GM12878 (cell line): ENCODE results near the gene GREB1. TPM values are rescaled to one million over a fixed set of nuclear protein-coding genes. Genes with fewer than 3 reads are reported as not detected.

ENCODE experiments used
- ATAC-seq: fragments of 200-7000 bp; cut with Tn5 transposase; 3 replicates; pipeline ENCODE4 v1.9.1; 2020; ENCODE audit warnings: mild to moderate bottlenecking, moderate library complexity
- BruUV-seq: library from RNA; stranded (reverse); fragments of 400-500 nt; replicated peaks from 2 replicates; lab custom pipeline; 2021; lab: Mats Ljungman, UMichigan
- CTCF ChIA-PET: fragments of 300-600 bp; sonication (Branson Sonifier 250); formaldehyde crosslinking; extraction: SDS; loops from one replicate; lab custom pipeline; 2021; ENCODE audit warnings: inconsistent platforms; lab: Yijun Ruan, JAX
- POLR2A ChIA-PET: fragments of 350-600 bp; formaldehyde crosslinking; extraction: SDS; loops from one replicate; lab custom pipeline; 2021; ENCODE audit warnings: inconsistent platforms; lab: Charles Lee
- RAD21 ChIA-PET: fragments of 300-600 bp; sonication (Branson Sonifier 250); formaldehyde crosslinking; loops from one replicate; lab custom pipeline; 2023; ENCODE audit warnings: antibody characterized with exemption; ENCODE audit not compliant: unreplicated experiment; lab: Charles Lee
- SMC1A ChIA-PET: fragments of 300-600 bp; sonication (Branson Sonifier 250); formaldehyde crosslinking; loops from one replicate; lab custom pipeline; 2023; ENCODE audit not compliant: unreplicated experiment, uncharacterized antibody; lab: Charles Lee
- DNase-seq: peaks from one replicate; pipeline ENCODE4 v3.0.0-alpha.2; 2011; ENCODE audit warnings: low read depth, low spot score
- FAIRE-seq: peaks from 3 replicates; lab custom pipeline; 2011; peaks lifted over from hg19 to GRCh38; lab: Jason Lieb, UNC
- H2AFZ ChIP-seq: 2 replicates; pipeline ENCODE4 v1.6.0; 2011; ENCODE audit warnings: low read depth, low read length, control low read depth; ENCODE audit not compliant: control insufficient read depth
- H3K27ac ChIP-seq: 2 replicates; pipeline ENCODE4 v1.5.1; 2011; ENCODE audit warnings: control low read depth; ENCODE audit not compliant: control insufficient read depth, insufficient read depth
- H3K27me3 ChIP-seq, 2 experiments: replicated peaks in 1 of 2; 2 replicates each; pipeline versions ENCODE4 v1.6.0 to v1.6.1; 2011; ENCODE audit warnings: low read length in 1 of 2; ENCODE audit not compliant: control insufficient read depth in 2 of 2, insufficient read depth in 2 of 2
- H3K36me3 ChIP-seq, 2 experiments: 2 replicates each; pipeline ENCODE4 v1.5.1; 2011; ENCODE audit warnings: low read length in 1 of 2; ENCODE audit not compliant: control insufficient read depth in 2 of 2, insufficient read depth in 2 of 2
- H3K4me1 ChIP-seq: 2 replicates; pipeline ENCODE4 v1.6.1; 2011; ENCODE audit warnings: mild to moderate bottlenecking, low read length, moderate library complexity, mixed read lengths; ENCODE audit not compliant: control insufficient read depth, insufficient read depth
- H3K4me2 ChIP-seq: 2 replicates; pipeline ENCODE4 v1.6.0; 2011; ENCODE audit warnings: control low read depth; ENCODE audit not compliant: control insufficient read depth, insufficient read depth
- H3K4me3 ChIP-seq: fragments of 200-600 bp; sonication (generic); 2 replicates; pipeline ENCODE4 v1.5.1; 2016
- H3K79me2 ChIP-seq: 2 replicates; pipeline ENCODE4 v1.6.0; 2011; ENCODE audit warnings: low read length; ENCODE audit not compliant: control insufficient read depth, insufficient read depth
- H3K9ac ChIP-seq: 2 replicates; pipeline ENCODE4 v1.8.0; 2011; ENCODE audit warnings: low read length, control low read depth, mixed read lengths; ENCODE audit not compliant: control insufficient read depth, insufficient read depth
- H3K9me3 ChIP-seq: replicated peaks from 3 replicates; pipeline ENCODE4 v1.5.1; 2011; ENCODE audit warnings: mild to moderate bottlenecking, low read length; ENCODE audit not compliant: control insufficient read depth, insufficient read depth
- H4K20me1 ChIP-seq: 2 replicates; pipeline ENCODE4 v1.6.0; 2011; ENCODE audit not compliant: control insufficient read depth, insufficient read depth
- CREM ChIP-seq: IDR thresholded peaks from 2 replicates; pipeline ENCODE4 v1.6.1; 2014; ENCODE audit warnings: antibody characterized with exemption, low read depth
- E2F4 ChIP-seq: IDR thresholded peaks from 2 replicates; pipeline ENCODE4 v1.6.1; 2012; ENCODE audit warnings: low read depth, low read length, improper control_type of control experiment
- E2F8 ChIP-seq: fragments of 450-650 bp; IDR thresholded peaks from 2 replicates; pipeline ENCODE4 v1.6.1; 2018; ENCODE audit warnings: mild to moderate bottlenecking, low read depth, moderate library complexity; ENCODE audit not compliant: partially characterized antibody
- EP300 ChIP-seq, 2 experiments: fragments of 150-350 bp in 1 of 2; IDR thresholded peaks; 2 replicates each; pipeline ENCODE4 v1.6.1; 2011 to 2012; ENCODE audit warnings: low read depth in 2 of 2, low read length in 2 of 2, borderline replicate concordance in 1 of 2, improper control_type of control experiment in 1 of 2, inconsistent platforms in 1 of 2; ENCODE audit not compliant: control insufficient read depth in 1 of 2
- GATAD2B ChIP-seq: fragments of 450-650 bp; conservative IDR thresholded peaks from 2 replicates; pipeline ENCODE4 v1.6.1; 2017; ENCODE audit warnings: low read depth, mild to moderate bottlenecking, moderate library complexity
- HCFC1 ChIP-seq: fragments of 150-350 bp; IDR thresholded peaks from 2 replicates; pipeline ENCODE4 v1.6.1; 2014; ENCODE audit warnings: low read length
- IRF3 ChIP-seq: fragments of 450-650 bp; IDR thresholded peaks from 2 replicates; pipeline ENCODE4 v1.6.1; 2014; ENCODE audit warnings: mild to moderate bottlenecking
- MEF2B ChIP-seq: fragments of 450-650 bp; IDR thresholded peaks from 2 replicates; pipeline ENCODE4 v1.6.1; 2018; ENCODE audit warnings: mild to moderate bottlenecking, moderate library complexity; ENCODE audit not compliant: partially characterized antibody, poor library complexity, severe bottlenecking
- MTA3 ChIP-seq: IDR thresholded peaks from 2 replicates; pipeline ENCODE4 v1.6.1; 2012; ENCODE audit warnings: low read length, inconsistent platforms, borderline replicate concordance
- PAX5 ChIP-seq: IDR thresholded peaks from 2 replicates; pipeline ENCODE4 v1.6.1; 2011; ENCODE audit warnings: low read depth, low read length, borderline replicate concordance
- SREBF2 ChIP-seq: IDR thresholded peaks from 2 replicates; pipeline ENCODE4 v1.6.1; 2012; ENCODE audit warnings: mild to moderate bottlenecking, low read length
- USF1 ChIP-seq: IDR thresholded peaks from 2 replicates; pipeline ENCODE4 v1.6.1; 2011; ENCODE audit warnings: borderline replicate concordance, low read depth, mild to moderate bottlenecking, moderate library complexity, mixed read lengths, low read length; ENCODE audit not compliant: insufficient read depth; ENCODE audit errors: extremely low read length
- USF2 ChIP-seq: IDR thresholded peaks from 2 replicates; pipeline ENCODE4 v1.6.1; 2011; ENCODE audit warnings: low read depth, low read length, improper control_type of control experiment, borderline replicate concordance
- WGBS: methylation state at CpG from one replicate; pipeline ENCODE4 v1.1.6; 2016; ENCODE audit warnings: low lambda C conversion rate; ENCODE audit not compliant: insufficient replicate concordance, insufficient coverage; ENCODE audit errors: missing lambda C conversion rate; 5-methylcytosine and 5-hydroxymethylcytosine counted together
- in situ Hi-C: fragments of 300-500 bp; cut with MboI; formaldehyde crosslinking; loops from 9 replicates; pipeline ENCODE4 v1.14.3; 2018; ENCODE audit warnings: mixed read lengths
- intact Hi-C: fragments of 100-400 bp; cut with micrococcal nuclease; formaldehyde crosslinking; loops from one replicate; pipeline ENCODE4 v1.14.2; 2022; ENCODE audit not compliant: unreplicated experiment
- polyA plus RNA-seq, 11 experiments: library from polyadenylated mRNA; depleted of rRNA in 4 of 11; unstranded in 6 of 11; stranded (reverse) in 5 of 11; fragments of >200 nt; fragmentation: Nextera tagmentation in 4 of 11; fragmentation: Illumina TruSeq in 1 of 11; extraction: Ambion mirVana in 4 of 11; extraction: Trizol in 1 of 11; gene quantifications; 1 replicate in 1 of 11; 2 replicates in 10 of 11; pipeline versions ENCODE4 v1.2.1 to v1.2.3, GENCODE V29; 2011 to 2016; ENCODE audit warnings: inconsistent platforms in 2 of 11, missing spikeins in 2 of 11, low read depth in 1 of 11
- total RNA-seq, 4 experiments: library from RNA; depleted of rRNA in 3 of 4; stranded (reverse); fragments of >200 nt in 3 of 4; fragmentation: Illumina TruSeq in 1 of 4; extraction: Trizol in 1 of 4; gene quantifications; 2 replicates each; pipeline versions ENCODE4 v1.2.1 to v1.2.3, GENCODE V29; 2013 to 2021

GREB1 gene
- total and polyA plus RNA-seq, 10 of the 15 experiments (the other 5 are each of a cell fraction or from before 2014, with no cell fraction given), result 0.09 to 2.1 (median 0.37) TPM; not detected in 1

GRCh38 chr2:11560806-11561205, 27.0 kb downstream of the GREB1 start:
- Histone ChIP-seq H3K4me1 (no peaks in the 10 kb centered on the region), H4K20me1 (no peaks in the 10 kb centered on the region), H3K79me2 (no peaks in the 10 kb centered on the region), H3K36me3 (no peaks in the 10 kb centered on the region), H3K4me3 (no peak overlapping the region), H3K4me2 (no peak overlapping the region), H2AFZ (no peak overlapping the region), H3K27ac (no peak overlapping the region), H3K27me3 (0 out of 4 replicates have a peak, but pooled peaks cover 0 to 3% of the 10 kb centered on the region in 2 experiments), H3K9me3 (no peaks in the 10 kb centered on the region), H3K9ac (no peak overlapping the region)
- ChIA-PET CTCF (interaction anchor here (6.7 kb wide), 1 partner anchor 23 kb away, joined by 35 read pairs; no protein-coding TSS in a partner anchor), POLR2A (no interaction called here), RAD21 (no interaction called here), SMC1A (interaction anchor here (1.3 kb wide), 1 partner anchor 21 kb away, joined by 3 read pairs; no protein-coding TSS in a partner anchor)
- TF ChIP-seq EP300 (IDR thresholded peaks at IDR 0.05; ENCODE audit: borderline replicate concordance in 1 of 2, control insufficient read depth in 1 of 2, low read depth in 2 of 2, low read length in 2 of 2) (no peak), USF1 (no peak), SREBF2 (no peak), MEF2B (no peak), GATAD2B (no peak), E2F8 (no peak), USF2 (no peak), HCFC1 (no peak), CREM (no peak), E2F4 (no peak), IRF3 (no peak), MTA3 (no peak), PAX5 (no peak)
- ATAC-seq (no peak), DNase-seq (no peak), FAIRE-seq (no peak)
- BruUV-seq, result no TSS peak
- 2% methylated on average over 3 of the region's 3 CpGs for WGBS
- intact Hi-C loops (no loop called here), in situ Hi-C loops (no loop called here)
